ENCODE data around the gene KDM2A.

Gene KDM2A

GRCh38 chr11:67293090-67293489 is 174.0 kb downstream of the KDM2A start:
- FAIRE-seq (no peak), DNase-seq (ENCODE audit: insufficient read length) (no peak)
- TF ChIP-seq POLR2AphosphoS5 (IDR thresholded peaks at IDR 0.05; ENCODE audit: low read depth, low read length): no peak
- no peak for TF ChIP-seq POLR2A (IDR thresholded peaks at IDR 0.05; ENCODE audit: low read depth, low read length)
- no peak for TF ChIP-seq TAF1 (IDR thresholded peaks at IDR 0.05; ENCODE audit: borderline replicate concordance, low read depth, low read length)

- no peak for TF ChIP-seq POLR2AphosphoS5 (IDR thresholded peaks at IDR 0.05; ENCODE audit: low read depth, low read length)
- no peak for TF ChIP-seq POLR2A (IDR thresholded peaks at IDR 0.05; ENCODE audit: low read depth, low read length)
- no peak for TF ChIP-seq TAF1 (IDR thresholded peaks at IDR 0.05; ENCODE audit: borderline replicate concordance, low read depth, low read length)
- DNase-seq (ENCODE audit: insufficient read length) (no peak), FAIRE-seq (no peak)
Measured at GRCh38 chr11:67295846-67296245, 176.8 kb downstream of the KDM2A start.

GRCh38 chr11:67298786-67299185 is 179.7 kb downstream of the KDM2A start:
- no peak for DNase-seq (ENCODE audit: insufficient read length)
- no peak for FAIRE-seq
- TF ChIP-seq TAF1 (IDR thresholded peaks at IDR 0.05; ENCODE audit: borderline replicate concordance, low read depth, low read length) (no peak), POLR2AphosphoS5 (IDR thresholded peaks at IDR 0.05; ENCODE audit: low read depth, low read length) (no peak), POLR2A (IDR thresholded peaks at IDR 0.05; ENCODE audit: low read depth, low read length) (no peak)

- DNase-seq (ENCODE audit: insufficient read length): no peak
- TF ChIP-seq TAF1 (IDR thresholded peaks at IDR 0.05; ENCODE audit: borderline replicate concordance, low read depth, low read length) (no peak), POLR2AphosphoS5 (IDR thresholded peaks at IDR 0.05; ENCODE audit: low read depth, low read length) (no peak; the same call in 1 of the 2 replicates), POLR2A (IDR thresholded peaks at IDR 0.05; ENCODE audit: low read depth, low read length) (no peak)
- no peak for FAIRE-seq
Measured at GRCh38 chr11:67299471-67300191, 180.6 kb downstream of the KDM2A start.

GRCh38 chr11:67300256-67300755 is 181.2 kb downstream of the KDM2A start:
- DNase-seq (ENCODE audit: insufficient read length) (no peak), FAIRE-seq (no peak)
- TF ChIP-seq POLR2A (IDR thresholded peaks at IDR 0.05; ENCODE audit: low read depth, low read length): no peak
- TF ChIP-seq TAF1 (IDR thresholded peaks at IDR 0.05; ENCODE audit: borderline replicate concordance, low read depth, low read length): no peak
- no peak for TF ChIP-seq POLR2AphosphoS5 (IDR thresholded peaks at IDR 0.05; ENCODE audit: low read depth, low read length)

- TF ChIP-seq TAF1 (IDR thresholded peaks at IDR 0.05; ENCODE audit: borderline replicate concordance, low read depth, low read length) (no peak), POLR2A (IDR thresholded peaks at IDR 0.05; ENCODE audit: low read depth, low read length) (no peak), POLR2AphosphoS5 (IDR thresholded peaks at IDR 0.05; ENCODE audit: low read depth, low read length) (0 out of 2 replicates have a peak, but pooled peaks have one; percentile 38)
- DNase-seq (ENCODE audit: insufficient read length) (no peak), FAIRE-seq (no peak)
Measured at GRCh38 chr11:67300756-67301312, 181.8 kb downstream of the KDM2A start.

- DNase-seq (ENCODE audit: insufficient read length) (no peak), FAIRE-seq (no peak)
- TF ChIP-seq POLR2AphosphoS5 (IDR thresholded peaks at IDR 0.05; ENCODE audit: low read depth, low read length) (no peak), POLR2A (IDR thresholded peaks at IDR 0.05; ENCODE audit: low read depth, low read length) (no peak), TAF1 (IDR thresholded peaks at IDR 0.05; ENCODE audit: borderline replicate concordance, low read depth, low read length) (no peak)
Measured at GRCh38 chr11:67301313-67301921, 182.4 kb downstream of the KDM2A start.

GRCh38 chr11:67301951-67302516 is 183.0 kb downstream of the KDM2A start:
- no peak for TF ChIP-seq TAF1 (IDR thresholded peaks at IDR 0.05; ENCODE audit: borderline replicate concordance, low read depth, low read length)
- no peak for FAIRE-seq
- DNase-seq (ENCODE audit: insufficient read length): peak; percentile 13

- TF ChIP-seq POLR2AphosphoS5 (IDR thresholded peaks at IDR 0.05; ENCODE audit: low read depth, low read length): 0 out of 2 replicates have a peak, but pooled peaks have one; percentile 23
- TF ChIP-seq POLR2A (IDR thresholded peaks at IDR 0.05; ENCODE audit: low read depth, low read length): no peak
- DNase-seq (ENCODE audit: insufficient read length) (no peak), FAIRE-seq (no peak)
Measured at GRCh38 chr11:67302571-67303131, 183.6 kb downstream of the KDM2A start.

- FAIRE-seq (no peak), DNase-seq (ENCODE audit: insufficient read length) (no peak)
- peak; percentile 17; the same call in 1 of the 2 replicates for TF ChIP-seq POLR2A (IDR thresholded peaks at IDR 0.05; ENCODE audit: low read depth, low read length)
- TF ChIP-seq POLR2AphosphoS5 (IDR thresholded peaks at IDR 0.05; ENCODE audit: low read depth, low read length): no peak
Measured at GRCh38 chr11:67303132-67303834, 184.2 kb downstream of the KDM2A start, which contains the start of gene SSH3. Gene SSH3 (plus strand): TSS chr11:67303530. CDS start chr11:67303626, 96 bp downstream.
